Spleen (tissue), 11 donors: ENCODE data around the gene SLC35F6. TPM values are rescaled to one million over a fixed set of nuclear protein-coding genes. Genes with fewer than 3 reads are reported as not detected.
A peak's percentile ranks its signal among the peaks of the same experiment; 100 is the strongest.
"Not testable (repeated sequence)": the region's sequence is repeated elsewhere in the genome, so short reads cannot be mapped to it uniquely, and the experiment has no call there.

Source experiments
- DNase-seq: peaks from one replicate; pipeline ENCODE4 v3.0.0-alpha.2; 2020
- H3K27ac ChIP-seq, 8 donors: fragments of 200-600 bp; sonication (generic) in 7 of 8; 1 replicate in 4 of 8; 2 replicates in 4 of 8; pipeline versions ENCODE4 v1.5.0 to v1.8.0; 2016 to 2021; ENCODE audit warnings: inconsistent platforms in 4 of 8, mild to moderate bottlenecking in 4 of 8, moderate library complexity in 1 of 8
- H3K27me3 ChIP-seq, 7 donors: fragments of 200-600 bp; sonication (generic) in 6 of 7; replicated peaks in 1 of 7; 1 replicate in 4 of 7; 2 replicates in 3 of 7; pipeline versions ENCODE4 v1.5.0 to v1.8.0; 2016 to 2021; ENCODE audit warnings: inconsistent platforms in 3 of 7, mild to moderate bottlenecking in 1 of 7
- H3K36me3 ChIP-seq, 6 donors: fragments of 200-600 bp; sonication (generic) in 5 of 6; 1 replicate in 4 of 6; 2 replicates in 2 of 6; pipeline versions ENCODE4 v1.5.0 to v1.8.0; 2016 to 2021; ENCODE audit warnings: inconsistent platforms in 2 of 6
- H3K4me1 ChIP-seq, 6 donors: fragments of 200-600 bp; sonication (generic) in 5 of 6; 1 replicate in 3 of 6; 2 replicates in 3 of 6; pipeline versions ENCODE4 v1.5.0 to v1.8.0; 2016 to 2021; ENCODE audit warnings: inconsistent platforms in 3 of 6
- H3K4me3 ChIP-seq, 8 donors: fragments of 200-600 bp; sonication (generic) in 7 of 8; 1 replicate in 4 of 8; 2 replicates in 4 of 8; pipeline versions ENCODE4 v1.5.0 to v1.8.0; 2016 to 2021; ENCODE audit warnings: inconsistent platforms in 4 of 8, mild to moderate bottlenecking in 4 of 8, moderate library complexity in 2 of 8
- H3K9me3 ChIP-seq, 8 donors: fragments of 200-600 bp; sonication (generic) in 7 of 8; 1 replicate in 4 of 8; 2 replicates in 4 of 8; pipeline versions ENCODE4 v1.5.0 to v1.8.0; 2016 to 2021; ENCODE audit warnings: inconsistent platforms in 4 of 8
- POLR2A ChIP-seq, 3 donors: fragments of 450-650 bp; IDR thresholded peaks; one replicate each; pipeline ENCODE4 v1.5.1; 2017; ENCODE audit warnings: antibody characterized with exemption in 3 of 3, mild to moderate bottlenecking in 1 of 3
- POLR2AphosphoS5 ChIP-seq, 3 donors: sonication (generic); formaldehyde crosslinking; IDR thresholded peaks; one replicate each; pipeline ENCODE4 v1.5.1; 2017; ENCODE audit warnings: antibody characterized with exemption in 3 of 3
- WGBS, 5 donors: extraction: QIAGEN DNeasy Blood & Tissue Kit in 3 of 5; methylation state at CpG; one replicate each; pipeline versions ENCODE4 v1.1.5 to v1.1.7; 2013 to 2018; 5-methylcytosine and 5-hydroxymethylcytosine counted together
- intact Hi-C: fragments of 100-400 bp; cut with DNase I; formaldehyde crosslinking; loops from one replicate; pipeline ENCODE4 v1.15.0; 2023; ENCODE audit warnings: low total_unique reads
- polyA plus RNA-seq, 3 donors: library from polyadenylated mRNA; stranded (reverse); fragments of 200-250 nt; gene quantifications; one replicate each; pipeline ENCODE4 v1.2.1, GENCODE V29; 2013
- total RNA-seq, 7 donors: library from RNA; depleted of rRNA in 3 of 7; stranded (reverse); fragments of >200 nt in 3 of 7; fragmentation: NEBNext Ultra II Directional in 4 of 7; extraction: Animal tissue kit (Norgen Biotek cat#: 25700) in 4 of 7; gene quantifications; one replicate each; pipeline versions ENCODE4 v1.1.0 to v1.2.1, GENCODE V29; 2016 to 2021
- TF ChIP-seq, protein P1 (sequence below), 11 experiments: fragments of 200-600 bp in 7 of 11; fragments of 450-650 bp in 4 of 11; sonication (generic) in 4 of 11; IDR thresholded peaks in 8 of 11; conservative IDR thresholded peaks in 3 of 11; 1 replicate in 7 of 11; 2 replicates in 4 of 11; pipeline versions ENCODE4 v1.4.0 to v1.8.0; 2016 to 2021; ENCODE audit warnings: antibody characterized with exemption in 11 of 11, inconsistent platforms in 4 of 11, mild to moderate bottlenecking in 1 of 11
- donor health status: healthy with polysubstance abuse.
- donor health status: DM: no; HTN: no; CAD: no; lungs with moderate emphysema.
- donor health status: DM: no; HTN: no; CAD: no.
- donor health status: Bipolar disorder and iron deficiency.
- donor health status: healthy.
- donor health status: DM: no; HTN: no; CAD: no.
- donor health status: DM: yes; HTN: yes; CAD: no.

SLC35F6 gene
- total and polyA plus RNA-seq, 10 donors: 5.3 to 50.2 (median 30.1) TPM

GRCh38 chr2:26744953-26745352 is 19.1 kb upstream of the SLC35F6 start:
- WGBS, 5 donors: 90 to 95% (median 91%) methylated on average over 3 of the region's 3 CpGs
- Histone ChIP-seq H3K4me3 (no peak overlapping the region), H3K36me3 (no peaks in the 10 kb centered on the region), H3K27ac (no peak overlapping the region), H3K9me3 (no peaks in the 10 kb centered on the region), H3K27me3 (no peaks in the 10 kb centered on the region), H3K4me1 (peaks cover 0 to 17% (median 4%) of the 10 kb centered on the region in 6 donors)
- intact Hi-C loops: loop anchor here (2.0 kb wide), 1 partner anchor 138 kb away; no protein-coding TSS in a partner anchor
- DNase-seq: no peak
- TF ChIP-seq POLR2AphosphoS5 (IDR thresholded peaks at IDR 0.05): no peak
- TF ChIP-seq, protein P1, sequence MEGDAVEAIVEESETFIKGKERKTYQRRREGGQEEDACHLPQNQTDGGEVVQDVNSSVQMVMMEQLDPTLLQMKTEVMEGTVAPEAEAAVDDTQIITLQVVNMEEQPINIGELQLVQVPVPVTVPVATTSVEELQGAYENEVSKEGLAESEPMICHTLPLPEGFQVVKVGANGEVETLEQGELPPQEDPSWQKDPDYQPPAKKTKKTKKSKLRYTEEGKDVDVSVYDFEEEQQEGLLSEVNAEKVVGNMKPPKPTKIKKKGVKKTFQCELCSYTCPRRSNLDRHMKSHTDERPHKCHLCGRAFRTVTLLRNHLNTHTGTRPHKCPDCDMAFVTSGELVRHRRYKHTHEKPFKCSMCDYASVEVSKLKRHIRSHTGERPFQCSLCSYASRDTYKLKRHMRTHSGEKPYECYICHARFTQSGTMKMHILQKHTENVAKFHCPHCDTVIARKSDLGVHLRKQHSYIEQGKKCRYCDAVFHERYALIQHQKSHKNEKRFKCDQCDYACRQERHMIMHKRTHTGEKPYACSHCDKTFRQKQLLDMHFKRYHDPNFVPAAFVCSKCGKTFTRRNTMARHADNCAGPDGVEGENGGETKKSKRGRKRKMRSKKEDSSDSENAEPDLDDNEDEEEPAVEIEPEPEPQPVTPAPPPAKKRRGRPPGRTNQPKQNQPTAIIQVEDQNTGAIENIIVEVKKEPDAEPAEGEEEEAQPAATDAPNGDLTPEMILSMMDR (IDR thresholded peaks at IDR 0.05 in 8 of 11, conservative IDR thresholded peaks at IDR 0.05 in 3 of 11): no peak

- no peaks in the 10 kb centered on the region for H3K27me3 ChIP-seq
- WGBS, 5 donors: 37 to 46% (median 39%) methylated on average over 9 of the region's 9 CpGs
- TF ChIP-seq, protein P1 (IDR thresholded peaks at IDR 0.05 in 8 of 11, conservative IDR thresholded peaks at IDR 0.05 in 3 of 11): peak; percentile 67 to 93 (median 87)
- TF ChIP-seq POLR2A (IDR thresholded peaks at IDR 0.05): no peak
- TF ChIP-seq POLR2AphosphoS5 (IDR thresholded peaks at IDR 0.05): no peak
- no peak overlapping the region for H3K4me3 ChIP-seq
- H3K27ac ChIP-seq: no peak overlapping the region
- intact Hi-C loops: loop anchor here (2.0 kb wide), 1 partner anchor 139 kb away; no protein-coding TSS in a partner anchor
- no peaks in the 10 kb centered on the region for H3K36me3 ChIP-seq
- peaks cover 0 to 14% (median 8%) of the 10 kb centered on the region in 6 donors for H3K4me1 ChIP-seq
- no peaks in the 10 kb centered on the region for H3K9me3 ChIP-seq
- DNase-seq: peak; percentile 90
Measured at GRCh38 chr2:26745609-26746327, 18.3 kb upstream of the SLC35F6 start.

DNA sequence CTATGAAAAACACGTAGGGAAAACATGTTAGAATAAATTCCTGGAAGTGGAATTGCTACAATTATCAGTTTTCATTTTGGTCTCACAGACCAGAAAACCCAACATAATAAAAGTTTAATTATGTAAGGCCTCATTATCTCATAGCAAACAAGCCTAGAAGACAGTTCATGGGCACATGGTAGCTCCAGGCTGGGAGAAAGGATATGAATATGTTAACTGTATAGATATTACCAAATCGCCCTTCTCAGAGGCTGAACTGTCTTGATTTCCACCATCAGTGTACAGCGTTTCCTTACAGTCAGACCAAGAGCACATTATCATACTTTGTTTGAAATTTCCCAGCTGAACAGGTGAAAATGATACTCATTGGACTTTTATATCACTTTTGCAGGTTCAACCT is 17.1 kb upstream of the SLC35F6 start:
- no peak overlapping the region for H3K27ac ChIP-seq
- H3K36me3 ChIP-seq: no peaks in the 10 kb centered on the region
- H3K9me3 ChIP-seq: no peaks in the 10 kb centered on the region
- no peak for DNase-seq
- H3K4me1 ChIP-seq: peaks cover 0 to 9% (median 2%) of the 10 kb centered on the region in 6 donors
- no peaks in the 10 kb centered on the region for H3K27me3 ChIP-seq
- H3K4me3 ChIP-seq: no peak overlapping the region
- WGBS, 5 donors: 68 to 88% (median 81%) methylated on average over 3 of the region's 3 CpGs
- intact Hi-C loops: no loop called here
- TF ChIP-seq POLR2A (IDR thresholded peaks at IDR 0.05): no peak
- no peak for TF ChIP-seq POLR2AphosphoS5 (IDR thresholded peaks at IDR 0.05)
- TF ChIP-seq, protein P1 (IDR thresholded peaks at IDR 0.05 in 8 of 11, conservative IDR thresholded peaks at IDR 0.05 in 3 of 11): no peak

DNA sequence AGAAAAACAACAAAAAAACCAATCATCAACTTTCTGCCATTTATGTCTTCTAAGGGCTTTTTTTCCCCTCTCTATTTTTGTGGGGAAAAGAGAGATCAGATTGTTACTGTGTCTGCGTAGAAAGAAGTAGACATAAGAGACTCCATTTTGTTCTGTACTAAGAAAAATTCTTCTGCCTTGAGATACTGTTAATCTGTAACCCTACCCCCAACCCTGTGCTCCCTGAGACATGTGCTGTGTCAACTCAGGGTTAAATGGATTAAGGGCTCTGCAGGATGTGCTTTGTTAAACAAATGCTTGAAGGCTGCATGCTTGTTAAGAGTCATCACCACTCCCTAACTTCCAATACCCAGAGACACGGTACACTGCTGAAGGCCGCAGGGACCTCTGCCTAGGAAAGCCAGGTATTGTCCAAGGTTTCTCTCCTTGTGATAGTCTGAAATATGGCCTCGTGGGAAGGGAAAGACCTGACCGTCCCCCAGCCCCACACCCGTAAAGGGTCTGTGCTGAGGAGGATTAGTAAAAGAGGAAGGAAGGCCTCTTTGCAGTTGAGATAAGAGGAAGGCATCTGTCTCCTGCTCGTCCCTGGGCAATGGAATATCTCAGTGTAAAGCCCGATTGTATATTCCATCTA is 14.2 kb upstream of the SLC35F6 start:
- intact Hi-C loops, H3K27me3 ChIP-seq, H3K9me3 ChIP-seq, H3K4me3 ChIP-seq, H3K36me3 ChIP-seq, DNase-seq, H3K27ac ChIP-seq: not testable (repeated sequence)
- H3K4me1 ChIP-seq: peaks cover 0 to 11% (median 3%) of the 10 kb centered on the region in 6 donors
- WGBS, 5 donors: 25 to 35% (median 31%) methylated on average over 8 of the region's 8 CpGs

DNA sequence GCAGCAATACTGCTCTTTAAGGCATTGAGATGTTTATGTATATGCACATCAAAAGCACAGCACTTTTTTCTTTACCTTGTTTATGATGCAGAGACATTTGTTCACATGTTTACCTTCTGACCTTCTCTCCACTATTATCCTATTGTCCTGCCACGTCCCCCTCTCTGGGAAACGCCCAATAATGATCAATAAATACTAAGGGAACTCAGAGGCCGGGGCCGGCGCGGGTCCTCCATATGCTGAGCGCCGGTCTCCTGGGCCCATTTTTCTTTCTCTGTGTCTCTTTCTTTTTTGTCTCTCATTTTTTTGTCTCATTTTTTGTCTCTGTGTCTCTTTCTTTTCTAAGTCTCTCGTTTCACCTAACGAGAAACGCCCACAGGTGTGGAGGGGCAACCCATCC is 13.6 kb upstream of the SLC35F6 start:
- H3K4me3 ChIP-seq, H3K9me3 ChIP-seq, H3K27me3 ChIP-seq, H3K27ac ChIP-seq, intact Hi-C loops, DNase-seq, H3K36me3 ChIP-seq: not testable (repeated sequence)
- WGBS, 5 donors: 77 to 91% (median 82%) methylated on average over 11 of the region's 11 CpGs
- peaks cover 0 to 15% (median 5%) of the 10 kb centered on the region in 6 donors for H3K4me1 ChIP-seq
